ENCODE measurements around the gene LMOD2. TPM values are rescaled to one million over a fixed set of nuclear protein-coding genes. Genes with fewer than 3 reads are reported as not detected.

The LMOD2 gene
- polyA plus RNA-seq, 12 donors = 75.9 to 317 (median 158) TPM; not detected in 1

GRCh38 chr7:123665157-123665556, 9.5 kb downstream of the LMOD2 start:
- no peak for DNase-seq

- DNase-seq = no peak
Measured at GRCh38 chr7:123665896-123666295, 10.2 kb downstream of the LMOD2 start.

- DNase-seq = no peak
Measured at GRCh38 chr7:123666492-123666891, 10.8 kb downstream of the LMOD2 start.

- no peak for DNase-seq
Measured at GRCh38 chr7:123669485-123669884, 13.8 kb downstream of the LMOD2 start.

- DNase-seq = no peak
Measured at GRCh38 chr7:123673137-123673732, 17.6 kb downstream of the LMOD2 start.

- no peak for DNase-seq
Measured at GRCh38 chr7:123673752-123674398, 18.2 kb downstream of the LMOD2 start.

- no peak for DNase-seq
Measured at GRCh38 chr7:123674399-123675180, 18.9 kb downstream of the LMOD2 start.

GRCh38 chr7:123675181-123675473, 19.5 kb downstream of the LMOD2 start:
- no peak for DNase-seq

- DNase-seq = no peak
Measured at GRCh38 chr7:123677061-123677715, 21.5 kb downstream of the LMOD2 start.

GRCh38 chr7:123679614-123680013, 23.9 kb downstream of the LMOD2 start:
- no peak for DNase-seq

GRCh38 chr7:123680580-123680979, 24.9 kb downstream of the LMOD2 start:
- no peak for DNase-seq

GRCh38 chr7:123681561-123681960, 25.9 kb downstream of the LMOD2 start:
- DNase-seq = no peak

- DNase-seq = peak; percentile 44
Measured at GRCh38 chr7:123682690-123683089, 27.0 kb downstream of the LMOD2 start.

- no peak for DNase-seq
Measured at GRCh38 chr7:123687161-123687560, 31.5 kb downstream of the LMOD2 start.

- DNase-seq = no peak
Measured at GRCh38 chr7:123687727-123688126, 32.1 kb downstream of the LMOD2 start.

- no peak for DNase-seq
Measured at GRCh38 chr7:123689250-123689649, 33.6 kb downstream of the LMOD2 start.

GRCh38 chr7:123690550-123690949, 34.9 kb downstream of the LMOD2 start:
- no peak for DNase-seq

GRCh38 chr7:123692471-123692877, 36.8 kb downstream of the LMOD2 start:
- no peak for DNase-seq

GRCh38 chr7:123695944-123696677, 40.4 kb downstream of the LMOD2 start:
- no peak for DNase-seq

GRCh38 chr7:123705211-123705901, 49.7 kb downstream of the LMOD2 start:
- DNase-seq = no peak

GRCh38 chr7:123709525-123709924, 53.9 kb downstream of the LMOD2 start:
- DNase-seq = no peak

Measured in muscle of arm (tissue), 12 donors.